IMR-90 (cell line): Measurements from ENCODE around the gene MAST3. TPM values are rescaled to one million over a fixed set of nuclear protein-coding genes. Genes with fewer than 3 reads are reported as not detected.

ENCODE experiments used
- ATAC-seq: fragments of 200-7000 bp; cut with Tn5 transposase; 2 replicates; pipeline ENCODE4 v1.9.1; 2020; ENCODE audit warnings: low read depth, mild to moderate bottlenecking, moderate library complexity
- BruUV-seq: library from RNA; stranded (reverse); fragments of 400-500 nt; replicated peaks from 2 replicates; lab custom pipeline; 2021; lab: Mats Ljungman, UMichigan
- CTCF ChIA-PET: fragments of 300-600 bp; formaldehyde crosslinking; extraction: SDS; loops from one replicate; lab custom pipeline; 2021; ENCODE audit warnings: antibody characterized with exemption; lab: Yijun Ruan, JAX
- POLR2A ChIA-PET: fragments of 300-600 bp; sonication (Branson Sonifier 250); formaldehyde crosslinking; loops from one replicate; lab custom pipeline; 2022; ENCODE audit warnings: antibody characterized with exemption; ENCODE audit not compliant: unreplicated experiment; lab: Charles Lee
- DNase-seq: peaks from one replicate; pipeline ENCODE4 v3.0.0; 2013
- H2AFZ ChIP-seq: replicated peaks from 2 replicates; pipeline ENCODE3; 2013; ENCODE audit warnings: low read length, mild to moderate bottlenecking; ENCODE audit not compliant: poor library complexity
- H2AK5ac ChIP-seq: 2 replicates; pipeline ENCODE4 v1.6.1; 2013; ENCODE audit warnings: low read depth, low read length, inconsistent platforms
- H2AK9ac ChIP-seq: replicated peaks from 2 replicates; pipeline ENCODE3; 2013; ENCODE audit warnings: mild to moderate bottlenecking, low read depth, low read length, moderate library complexity; ENCODE audit not compliant: poor library complexity
- H2BK120ac ChIP-seq: 2 replicates; pipeline ENCODE4 v1.6.1; 2013; ENCODE audit warnings: low read depth, low read length, inconsistent platforms
- H2BK15ac ChIP-seq: 3 replicates; pipeline ENCODE4 v1.6.1; 2013; ENCODE audit warnings: low read depth, low read length, inconsistent platforms
- H2BK20ac ChIP-seq: 2 replicates; pipeline ENCODE4 v1.6.1; 2013; ENCODE audit warnings: low read depth, mild to moderate bottlenecking, inconsistent platforms, low read length, moderate library complexity
- H2BK5ac ChIP-seq: 2 replicates; pipeline ENCODE4 v1.6.1; 2013; ENCODE audit warnings: mild to moderate bottlenecking, low read depth, low read length, inconsistent platforms; ENCODE audit not compliant: poor library complexity, severe bottlenecking
- H3K14ac ChIP-seq: replicated peaks from 2 replicates; pipeline ENCODE4 v1.6.1; 2013; ENCODE audit warnings: low read depth, low read length, inconsistent platforms
- H3K18ac ChIP-seq: 2 replicates; pipeline ENCODE4 v1.6.1; 2013; ENCODE audit warnings: low read depth, low read length, control low read depth
- H3K23ac ChIP-seq: 2 replicates; pipeline ENCODE4 v1.6.1; 2013; ENCODE audit warnings: low read depth, low read length, inconsistent platforms
- H3K27ac ChIP-seq: 2 replicates; pipeline ENCODE4 v1.5.1; 2013; ENCODE audit warnings: mild to moderate bottlenecking, control low read depth, low read length; ENCODE audit not compliant: insufficient read depth
- H3K27me3 ChIP-seq: 2 replicates; pipeline ENCODE4 v1.6.1; 2013; ENCODE audit warnings: low read length; ENCODE audit not compliant: control insufficient read depth, insufficient read depth
- H3K36me3 ChIP-seq: 2 replicates; pipeline ENCODE4 v1.6.1; 2013; ENCODE audit warnings: low read length, mixed read lengths; ENCODE audit not compliant: control insufficient read depth, insufficient read depth
- H3K4ac ChIP-seq: 2 replicates; pipeline ENCODE4 v1.6.1; 2013; ENCODE audit warnings: low read depth, low read length, inconsistent platforms
- H3K4me1 ChIP-seq: 2 replicates; pipeline ENCODE4 v1.6.1; 2013; ENCODE audit warnings: low read length, mixed read lengths; ENCODE audit not compliant: control insufficient read depth, insufficient read depth
- H3K4me2 ChIP-seq: 2 replicates; pipeline ENCODE4 v1.6.1; 2013; ENCODE audit warnings: low read depth, mild to moderate bottlenecking, control low read depth, low read length, moderate library complexity
- H3K4me3 ChIP-seq: 2 replicates; pipeline ENCODE4 v1.5.1; 2013; ENCODE audit warnings: low read depth, mild to moderate bottlenecking, control low read depth, low read length, moderate library complexity; ENCODE audit not compliant: insufficient read depth
- H3K56ac ChIP-seq: 2 replicates; pipeline ENCODE4 v1.6.1; 2013; ENCODE audit warnings: low read length, inconsistent platforms; ENCODE audit not compliant: insufficient read depth; ENCODE audit errors: extremely low read depth
- H3K79me1 ChIP-seq, 2 experiments: 2 replicates each; pipeline ENCODE4 v1.6.1; 2013; ENCODE audit warnings: low read length in 2 of 2, inconsistent platforms in 1 of 2, low read depth in 1 of 2
- H3K9ac ChIP-seq: 2 replicates; pipeline ENCODE4 v1.6.1; 2013; ENCODE audit warnings: low read depth, low read length, control low read depth
- H3K9me1 ChIP-seq: 2 replicates; pipeline ENCODE4 v1.6.1; 2013; ENCODE audit warnings: low read length, inconsistent platforms; ENCODE audit not compliant: insufficient read depth
- H3K9me3 ChIP-seq: 2 replicates; pipeline ENCODE4 v1.6.1; 2013; ENCODE audit warnings: low read length; ENCODE audit not compliant: control insufficient read depth, insufficient read depth
- H4K20me1 ChIP-seq: 2 replicates; pipeline ENCODE4 v1.6.1; 2013; ENCODE audit warnings: low read length, inconsistent platforms; ENCODE audit not compliant: insufficient read depth
- H4K5ac ChIP-seq: 2 replicates; pipeline ENCODE4 v1.6.1; 2013; ENCODE audit warnings: mild to moderate bottlenecking, low read depth, low read length, control low read depth
- H4K8ac ChIP-seq, 2 experiments: 2 replicates each; pipeline ENCODE4 v1.6.1; 2013; ENCODE audit warnings: low read depth in 2 of 2, low read length in 2 of 2, control low read depth in 1 of 2, inconsistent platforms in 1 of 2
- H4K91ac ChIP-seq: 2 replicates; pipeline ENCODE4 v1.6.1; 2013; ENCODE audit warnings: low read depth, low read length, inconsistent platforms; ENCODE audit not compliant: insufficient read depth
- BHLHE40 ChIP-seq: fragments of 150-350 bp; IDR thresholded peaks from 2 replicates; pipeline ENCODE4 v1.6.1; 2016; ENCODE audit warnings: mild to moderate bottlenecking, low read depth, low read length
- CEBPB ChIP-seq: IDR thresholded peaks from 2 replicates; pipeline ENCODE4 v1.6.1; 2012; ENCODE audit warnings: low read depth, low read length, improper control_type of control experiment
- CHD1 ChIP-seq: IDR thresholded peaks from 2 replicates; pipeline ENCODE4 v1.6.1; 2012; ENCODE audit warnings: low read depth, low read length, improper control_type of control experiment
- FOS ChIP-seq: fragments of 150-350 bp; IDR thresholded peaks from 2 replicates; pipeline ENCODE4 v1.6.1; 2016; ENCODE audit warnings: low read depth, low read length
- MAFK ChIP-seq: IDR thresholded peaks from 2 replicates; pipeline ENCODE4 v1.6.1; 2012; ENCODE audit warnings: low read depth, low read length, improper control_type of control experiment
- MAZ ChIP-seq: IDR thresholded peaks from 2 replicates; pipeline ENCODE4 v1.6.1; 2012; ENCODE audit warnings: low read depth, mild to moderate bottlenecking, low read length, improper control_type of control experiment, moderate library complexity, borderline replicate concordance
- MXI1 ChIP-seq: IDR thresholded peaks from 2 replicates; pipeline ENCODE4 v1.6.1; 2012; ENCODE audit warnings: low read depth, mild to moderate bottlenecking, low read length, moderate library complexity, borderline replicate concordance
- NFE2L2 ChIP-seq: fragments of 150-350 bp; IDR thresholded peaks from 2 replicates; pipeline ENCODE4 v1.6.1; 2016; ENCODE audit warnings: low read depth, mild to moderate bottlenecking, low read length
- POLR2A ChIP-seq: IDR thresholded peaks from 2 replicates; pipeline ENCODE4 v1.6.1; 2012; ENCODE audit warnings: mild to moderate bottlenecking, low read depth, low read length
- RAD21 ChIP-seq: IDR thresholded peaks from 2 replicates; pipeline ENCODE4 v1.6.1; 2012; ENCODE audit warnings: low read length, improper control_type of control experiment
- RCOR1 ChIP-seq: IDR thresholded peaks from 2 replicates; pipeline ENCODE4 v1.6.1; 2012; ENCODE audit warnings: mild to moderate bottlenecking, low read length, improper control_type of control experiment; ENCODE audit not compliant: insufficient replicate concordance
- RFX5 ChIP-seq: IDR thresholded peaks from 2 replicates; pipeline ENCODE4 v1.8.0; 2012; ENCODE audit warnings: low read depth, mild to moderate bottlenecking, low read length, moderate library complexity
- SMC3 ChIP-seq: fragments of 150-350 bp; IDR thresholded peaks from 2 replicates; pipeline ENCODE4 v1.6.1; 2016; ENCODE audit warnings: low read depth, mild to moderate bottlenecking, antibody characterized with exemption, low read length, moderate library complexity
- WGBS, 2 experiments: methylation state at CpG; one replicate each; pipeline versions ENCODE4 v1.1.5 to v1.1.7; 2013; ENCODE audit warnings: missing lambda C conversion rate in 2 of 2; ENCODE audit not compliant: insufficient read length in 1 of 2; ENCODE audit errors: extremely low coverage in 2 of 2; 5-methylcytosine and 5-hydroxymethylcytosine counted together
- dilution Hi-C: fragments of 300-500 bp; cut with HindIII; formaldehyde crosslinking; loops from one replicate; pipeline ENCODE4 v1.14.3; 2018; ENCODE audit warnings: low sequenced_read_pairs; ENCODE audit not compliant: unreplicated experiment
- in situ Hi-C: fragments of 300-500 bp; cut with MboI; formaldehyde crosslinking; loops from 3 replicates; pipeline ENCODE4 v1.14.3; 2019; ENCODE audit warnings: low sequenced_read_pairs, inconsistent platforms, mixed read lengths
- intact Hi-C: fragments of 100-400 bp; cut with micrococcal nuclease; formaldehyde crosslinking; loops from 2 replicates; pipeline ENCODE4 v1.10.0; 2022
- polyA plus RNA-seq, 3 experiments: library from polyadenylated mRNA; depleted of rRNA; stranded (reverse); fragments of >200 nt; gene quantifications; 2 replicates each; pipeline ENCODE4 v1.2.3, GENCODE V29; 2012; ENCODE audit warnings: low replicate concordance in 1 of 3
- total RNA-seq: library from RNA; depleted of rRNA; stranded (reverse); fragments of >200 nt; gene quantifications from 2 replicates; pipeline ENCODE4 v1.2.3, GENCODE V29; 2012
- TF ChIP-seq, protein P1 (sequence below): conservative IDR thresholded peaks from 2 replicates; pipeline ENCODE4 v1.5.1; 2012; ENCODE audit warnings: mild to moderate bottlenecking, low read depth, low read length, improper control_type of control experiment
- TF ChIP-seq, protein P2 (sequence below): fragments of 150-350 bp; IDR thresholded peaks from 2 replicates; pipeline ENCODE4 v1.6.1; 2017; ENCODE audit warnings: mild to moderate bottlenecking, antibody characterized with exemption, low read length, low read depth
- TF ChIP-seq, protein P3 (sequence below): fragments of 150-350 bp; IDR thresholded peaks from 2 replicates; pipeline ENCODE4 v1.6.1; 2016; ENCODE audit warnings: low read depth, mild to moderate bottlenecking, low read length, moderate library complexity, borderline replicate concordance

MAST3 gene
- total and polyA plus RNA-seq, 2 of the 4 experiments (the other 2 are of a cell fraction): 1.3 to 4.3 TPM

DNA sequence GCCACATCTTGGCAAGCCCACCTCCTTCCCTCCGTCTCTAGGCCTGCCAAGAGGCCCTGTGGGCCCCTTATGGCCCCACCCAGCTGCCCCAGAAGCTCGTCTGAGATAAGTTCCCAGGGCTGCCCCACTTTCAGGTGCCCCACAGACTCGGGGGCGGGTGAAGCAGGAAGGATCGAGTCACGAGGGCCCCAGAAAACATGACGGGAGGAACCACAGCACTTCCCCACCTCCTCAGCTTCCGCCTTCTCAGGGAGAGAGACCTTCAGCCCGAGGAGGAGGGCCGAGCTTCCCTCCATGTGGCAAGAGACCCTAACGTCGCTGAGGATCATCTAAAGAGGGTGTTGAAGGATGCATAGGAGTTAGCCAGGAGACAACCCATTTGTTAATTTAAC, 6.4 kb upstream of the MAST3 start:
- Histone ChIP-seq H3K4me3 (no peak overlapping the region), H3K27me3 (no peaks in the 10 kb centered on the region; the same call in 1 of the 2 replicates), H2BK20ac (no peak overlapping the region), H2BK15ac (no peak overlapping the region), H3K27ac (no peak overlapping the region), H3K4ac (no peak overlapping the region), H4K91ac (no peak overlapping the region), H3K4me2 (no peak overlapping the region), H3K56ac (no peak overlapping the region), H3K9ac (no peak overlapping the region), H3K79me1 (no peaks in the 10 kb centered on the region), H3K9me3 (no peaks in the 10 kb centered on the region), H3K36me3 (no peaks in the 10 kb centered on the region), H4K5ac (no peak overlapping the region), H3K9me1 (no peaks in the 10 kb centered on the region), H2AFZ (peak overlapping the region; percentile 72), H2BK5ac (no peak overlapping the region), H3K18ac (no peak overlapping the region), H2AK9ac (no peak overlapping the region), H3K14ac (no peak overlapping the region), H3K23ac (no peak overlapping the region), H3K4me1 (no peaks in the 10 kb centered on the region), H2BK120ac (no peak overlapping the region), H2AK5ac (no peak overlapping the region), H4K20me1 (no peaks in the 10 kb centered on the region), H4K8ac (no peak overlapping the region)
- POLR2A ChIA-PET: interaction anchor here (0.6 kb wide), 1 partner anchor 1006 kb away, joined by 4 read pairs; no protein-coding TSS in a partner anchor
- no peak for DNase-seq
- CTCF ChIA-PET: no interaction called here
- intact Hi-C loops (no loop called here), dilution Hi-C loops (no loop called here), in situ Hi-C loops (no loop called here)
- WGBS, 2 experiments: no CpG with 5 or more reads among the region's 12 CpGs
- no TSS peak for BruUV-seq
- ATAC-seq: no peak
- TF ChIP-seq BHLHE40 (no peak), CHD1 (no peak), POLR2A (no peak), RFX5 (no peak), NFE2L2 (no peak), MAZ (no peak), FOS (no peak), RCOR1 (no peak), MXI1 (no peak), SMC3 (no peak), MAFK (no peak), CEBPB (no peak), RAD21 (no peak)
- TF ChIP-seq, protein P1, sequence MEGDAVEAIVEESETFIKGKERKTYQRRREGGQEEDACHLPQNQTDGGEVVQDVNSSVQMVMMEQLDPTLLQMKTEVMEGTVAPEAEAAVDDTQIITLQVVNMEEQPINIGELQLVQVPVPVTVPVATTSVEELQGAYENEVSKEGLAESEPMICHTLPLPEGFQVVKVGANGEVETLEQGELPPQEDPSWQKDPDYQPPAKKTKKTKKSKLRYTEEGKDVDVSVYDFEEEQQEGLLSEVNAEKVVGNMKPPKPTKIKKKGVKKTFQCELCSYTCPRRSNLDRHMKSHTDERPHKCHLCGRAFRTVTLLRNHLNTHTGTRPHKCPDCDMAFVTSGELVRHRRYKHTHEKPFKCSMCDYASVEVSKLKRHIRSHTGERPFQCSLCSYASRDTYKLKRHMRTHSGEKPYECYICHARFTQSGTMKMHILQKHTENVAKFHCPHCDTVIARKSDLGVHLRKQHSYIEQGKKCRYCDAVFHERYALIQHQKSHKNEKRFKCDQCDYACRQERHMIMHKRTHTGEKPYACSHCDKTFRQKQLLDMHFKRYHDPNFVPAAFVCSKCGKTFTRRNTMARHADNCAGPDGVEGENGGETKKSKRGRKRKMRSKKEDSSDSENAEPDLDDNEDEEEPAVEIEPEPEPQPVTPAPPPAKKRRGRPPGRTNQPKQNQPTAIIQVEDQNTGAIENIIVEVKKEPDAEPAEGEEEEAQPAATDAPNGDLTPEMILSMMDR: no peak
- TF ChIP-seq, protein P2, sequence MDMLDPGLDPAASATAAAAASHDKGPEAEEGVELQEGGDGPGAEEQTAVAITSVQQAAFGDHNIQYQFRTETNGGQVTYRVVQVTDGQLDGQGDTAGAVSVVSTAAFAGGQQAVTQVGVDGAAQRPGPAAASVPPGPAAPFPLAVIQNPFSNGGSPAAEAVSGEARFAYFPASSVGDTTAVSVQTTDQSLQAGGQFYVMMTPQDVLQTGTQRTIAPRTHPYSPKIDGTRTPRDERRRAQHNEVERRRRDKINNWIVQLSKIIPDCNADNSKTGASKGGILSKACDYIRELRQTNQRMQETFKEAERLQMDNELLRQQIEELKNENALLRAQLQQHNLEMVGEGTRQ: no peak
- TF ChIP-seq, protein P3, sequence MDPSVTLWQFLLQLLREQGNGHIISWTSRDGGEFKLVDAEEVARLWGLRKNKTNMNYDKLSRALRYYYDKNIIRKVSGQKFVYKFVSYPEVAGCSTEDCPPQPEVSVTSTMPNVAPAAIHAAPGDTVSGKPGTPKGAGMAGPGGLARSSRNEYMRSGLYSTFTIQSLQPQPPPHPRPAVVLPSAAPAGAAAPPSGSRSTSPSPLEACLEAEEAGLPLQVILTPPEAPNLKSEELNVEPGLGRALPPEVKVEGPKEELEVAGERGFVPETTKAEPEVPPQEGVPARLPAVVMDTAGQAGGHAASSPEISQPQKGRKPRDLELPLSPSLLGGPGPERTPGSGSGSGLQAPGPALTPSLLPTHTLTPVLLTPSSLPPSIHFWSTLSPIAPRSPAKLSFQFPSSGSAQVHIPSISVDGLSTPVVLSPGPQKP: no peak
